Heart left ventricle (tissue), 13 donors: ENCODE results near the gene TLCD3A.

Source experiments
- CTCF ChIP-seq, 12 donors: fragments of 200-600 bp; sonication (generic) in 4 of 12; IDR thresholded peaks; one replicate each; pipeline versions ENCODE4 v1.5.0 to v1.8.0; 2018 to 2022; ENCODE audit warnings: antibody characterized with exemption in 12 of 12, mild to moderate bottlenecking in 5 of 12
- POLR2A ChIP-seq, 2 donors: fragments of 450-650 bp; IDR thresholded peaks; one replicate each; pipeline ENCODE4 v1.6.1; 2017; ENCODE audit warnings: antibody characterized with exemption in 2 of 2, mild to moderate bottlenecking in 2 of 2, moderate library complexity in 2 of 2
- donor health status: ischemic (EF 13 %, LVEDD 7.1; RV severe dilation, severe dysfunction).
- donor health status: DM: no; HTN: yes; CAD: no.
- donor health status: DM: no; HTN: no; CAD: no.
- donor health status: ischemic (EF 25% LVEDD 6.9; RV normal size, moderate dysfunction).
- donor health status: ischemic (EF 25% LVEDD 5.7; RV mildly dilated, moderate dysfunction).
- donor health status: ischemic (EF 35%, LVEDD 5.7; RV mildly dilated, moderate dysfunction).
- donor health status: nonischemic (EF 11% LVEDD 7.7; RV severe dilation, severe dysfunction).
- donor health status: DM: yes; HTN: yes; CAD: no.
- donor health status: PGD.
- donor health status: ischemic (EF 29% LVEDD 5.4; RV normal size, mild dysfunction).
- donor health status: nonischemic (EF 23%, LVEDD 6.1; RV moderate dilation, normal function).

DNA sequence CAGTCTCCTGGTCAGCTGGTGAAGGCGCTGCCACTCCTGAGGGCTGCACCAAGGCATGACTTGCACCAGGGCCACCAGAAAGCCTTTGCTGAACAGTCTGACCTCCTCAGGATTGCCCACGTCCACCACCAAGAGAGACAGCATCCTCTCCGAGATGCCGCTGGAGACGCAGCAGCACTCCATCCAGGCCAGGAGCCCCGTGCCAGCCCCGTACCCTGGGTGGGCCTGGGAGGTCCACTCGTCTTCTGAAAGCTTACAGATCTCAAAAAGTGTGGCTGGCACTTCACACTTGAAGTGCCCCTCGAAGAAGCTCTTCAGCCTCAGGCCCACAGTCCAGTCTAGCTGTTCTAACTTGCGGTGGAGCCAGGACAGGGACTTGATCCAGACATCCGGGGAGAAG lies 13.0 kb downstream of the TLCD3A start:
- TF ChIP-seq CTCF (IDR thresholded peaks at IDR 0.05) (no peak), POLR2A (IDR thresholded peaks at IDR 0.05) (no peak)
